ENCODE measurements around the gene MEX3D.

GRCh38 chr19:1561236-1561842 is 6.8 kb downstream of the MEX3D start:
- TF ChIP-seq CTCF (IDR thresholded peaks at IDR 0.05) (no peak), POLR2A (IDR thresholded peaks at IDR 0.05) (no peak)
